HepG2 (cell line): ENCODE results near the gene SLC6A12. TPM values are rescaled to one million over a fixed set of nuclear protein-coding genes. Genes with fewer than 3 reads are reported as not detected.

Source experiments
- CEBPG ChIP-seq: IDR thresholded peaks from 2 replicates; pipeline ENCODE4 v1.6.1; 2016
- FOSL1 ChIP-seq: sonication (generic); formaldehyde crosslinking; IDR thresholded peaks from 2 replicates; pipeline ENCODE4 v1.9.0; 2021; ENCODE audit warnings: missing genetic modification reagents, borderline replicate concordance
- GRHL1 ChIP-seq: sonication (generic); formaldehyde crosslinking; conservative IDR thresholded peaks from 2 replicates; pipeline ENCODE4 v1.8.0; 2022; ENCODE audit warnings: missing genetic modification reagents
- HOXA5 ChIP-seq: sonication (generic); formaldehyde crosslinking; IDR thresholded peaks from 2 replicates; pipeline ENCODE4 v1.4.0; 2020; ENCODE audit warnings: missing genetic modification reagents
- ISL2 ChIP-seq: sonication (generic); formaldehyde crosslinking; IDR thresholded peaks from 2 replicates; pipeline ENCODE4 v1.5.0; 2020; ENCODE audit warnings: missing genetic modification reagents
- NR2F2 ChIP-seq: IDR thresholded peaks from 2 replicates; pipeline ENCODE4 v1.6.1; 2012; ENCODE audit warnings: low read depth, inconsistent platforms, borderline replicate concordance
- RBM39 ChIP-seq: fragments of 200-400 bp; formaldehyde crosslinking; IDR thresholded peaks from one replicate; pipeline ENCODE4 v1.6.1; 2018; ENCODE audit warnings: antibody characterized with exemption, mild to moderate bottlenecking, low read depth, low read length; ENCODE audit not compliant: poor library complexity, severe bottlenecking
- SATB2 ChIP-seq: sonication (generic); formaldehyde crosslinking; IDR thresholded peaks from 2 replicates; pipeline ENCODE4 v1.5.0; 2020; ENCODE audit warnings: missing genetic modification reagents
- SMAD9 ChIP-seq: sonication (generic); formaldehyde crosslinking; IDR thresholded peaks from 2 replicates; pipeline ENCODE4 v1.5.1; 2020; ENCODE audit warnings: mild to moderate bottlenecking, missing genetic modification reagents
- SRF ChIP-seq: IDR thresholded peaks from 2 replicates; pipeline ENCODE4 v1.6.1; 2011; ENCODE audit warnings: mild to moderate bottlenecking, low read depth, low read length, moderate library complexity
- TEAD2 ChIP-seq: sonication (generic); formaldehyde crosslinking; IDR thresholded peaks from 2 replicates; pipeline ENCODE4 v1.9.0; 2021; ENCODE audit warnings: missing genetic modification reagents
- ZBTB8A ChIP-seq: sonication (generic); formaldehyde crosslinking; IDR thresholded peaks from 2 replicates; pipeline ENCODE4 v1.4.0; 2020; ENCODE audit warnings: mild to moderate bottlenecking, low read depth, missing genetic modification reagents, borderline replicate concordance
- ZMYM2 ChIP-seq: sonication (generic); formaldehyde crosslinking; IDR thresholded peaks from 2 replicates; pipeline ENCODE4 v1.8.0; 2022; ENCODE audit warnings: mild to moderate bottlenecking, missing genetic modification reagents
- ZNF274 ChIP-seq: sonication (generic); formaldehyde crosslinking; IDR thresholded peaks from 2 replicates; pipeline ENCODE4 v1.5.1; 2020; ENCODE audit warnings: mild to moderate bottlenecking, missing genetic modification reagents
- ZNF296 ChIP-seq: sonication (generic); formaldehyde crosslinking; conservative IDR thresholded peaks from 2 replicates; pipeline ENCODE4 v1.5.0; 2020; ENCODE audit warnings: mild to moderate bottlenecking, missing genetic modification reagents
- ZNF432 ChIP-seq: sonication (generic); formaldehyde crosslinking; IDR thresholded peaks from 2 replicates; pipeline ENCODE4 v1.5.0; 2020; ENCODE audit warnings: missing genetic modification reagents, mild to moderate bottlenecking, borderline replicate concordance
- ZNF552 ChIP-seq: sonication (generic); formaldehyde crosslinking; IDR thresholded peaks from 2 replicates; pipeline ENCODE4 v1.9.0; 2022; ENCODE audit warnings: missing genetic modification reagents, mild to moderate bottlenecking, borderline replicate concordance
- ZNF747 ChIP-seq: sonication (generic); formaldehyde crosslinking; IDR thresholded peaks from 2 replicates; pipeline ENCODE4 v1.8.1; 2023; ENCODE audit warnings: missing genetic modification reagents, mild to moderate bottlenecking, borderline replicate concordance
- polyA plus RNA-seq, 8 experiments: library from polyadenylated mRNA; depleted of rRNA in 3 of 8; stranded (reverse) in 7 of 8; unstranded in 1 of 8; fragments of >200 nt; fragmentation: Illumina TruSeq in 4 of 8; extraction: Trizol in 4 of 8; gene quantifications; 2 replicates each; pipeline versions ENCODE4 v1.2.1 to v1.2.3, GENCODE V29; 2011 to 2016; ENCODE audit warnings: low read depth in 4 of 8, missing spikeins in 1 of 8, mixed read lengths in 1 of 8; ENCODE audit not compliant: insufficient read depth in 1 of 8
- total RNA-seq, 5 experiments: library from RNA; depleted of rRNA; stranded (reverse); fragments of >200 nt; fragmentation: Illumina TruSeq; extraction: Trizol; gene quantifications; 2 replicates each; pipeline ENCODE4 v1.2.3, GENCODE V29; 2016; ENCODE audit warnings: low read depth in 1 of 5
- TF ChIP-seq, protein P1 (sequence below): IDR thresholded peaks from 2 replicates; pipeline ENCODE4 v1.6.1; 2016; ENCODE audit warnings: mild to moderate bottlenecking, missing biosample characterization, missing genetic modification reagents
- TF ChIP-seq, protein P2 (sequence below): sonication (generic); formaldehyde crosslinking; IDR thresholded peaks from 2 replicates; pipeline ENCODE4 v1.4.0; 2020; ENCODE audit warnings: missing genetic modification reagents
- TF ChIP-seq, protein P3 (sequence below): sonication (generic); formaldehyde crosslinking; IDR thresholded peaks from 2 replicates; pipeline ENCODE4 v1.4.0; 2020; ENCODE audit warnings: missing genetic modification reagents
- TF ChIP-seq, protein P4 (sequence below): sonication (generic); formaldehyde crosslinking; IDR thresholded peaks from 2 replicates; pipeline ENCODE4 v1.5.1; 2020; ENCODE audit warnings: mild to moderate bottlenecking, missing genetic modification reagents, moderate library complexity

Gene SLC6A12
- total and polyA plus RNA-seq, 2 of the 13 experiments (the other 11 are each of a cell fraction or from before 2014, with no cell fraction given): 3.7 to 18.8 TPM

DNA sequence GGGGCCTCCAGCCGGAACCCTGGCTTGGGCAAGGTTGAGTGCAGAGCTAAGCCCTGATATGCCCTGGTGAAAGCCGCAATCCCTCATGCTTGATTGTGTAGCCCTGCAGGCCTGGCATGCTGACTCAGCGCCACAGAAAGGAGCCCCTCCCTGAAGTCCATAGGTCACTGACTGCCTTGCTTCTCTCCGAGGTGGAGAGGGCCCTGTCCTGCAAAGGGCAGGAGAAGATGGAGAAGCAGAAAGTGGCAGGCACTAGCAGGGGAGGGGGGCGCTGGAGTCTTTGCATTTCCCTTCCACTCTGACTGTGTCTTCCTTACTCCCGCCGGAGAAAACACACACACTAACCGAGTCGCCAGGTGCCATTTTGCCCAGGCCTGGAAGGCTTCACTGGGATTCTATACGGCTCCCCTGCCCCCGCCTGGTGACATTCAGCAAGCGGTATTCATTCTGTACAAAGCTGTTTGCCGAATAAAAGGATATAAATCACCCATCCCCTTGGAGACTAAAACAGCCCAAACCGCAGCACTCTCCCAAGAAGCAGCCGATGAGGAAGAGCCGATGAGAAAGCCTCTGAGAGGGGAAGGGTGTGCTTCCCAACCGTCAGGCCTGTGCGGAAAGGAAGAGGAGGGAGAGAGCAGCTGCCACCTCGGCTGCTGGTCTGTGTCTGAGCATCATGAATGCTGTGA, 69.8 kb downstream of the SLC6A12 start (continued):
- TF ChIP-seq SMAD9 (CRISPR knock-in tag) (no peak), FOSL1 (CRISPR knock-in tag) (no peak), ISL2 (CRISPR knock-in tag) (no peak), ZBTB8A (CRISPR knock-in tag) (no peak), ZNF432 (CRISPR knock-in tag) (no peak), GRHL1 (CRISPR knock-in tag) (no peak), ZNF296 (no peak), SATB2 (CRISPR knock-in tag) (no peak), ZMYM2 (no peak), ZNF274 (CRISPR knock-in tag) (no peak), TEAD2 (no peak), HOXA5 (CRISPR knock-in tag) (no peak), RBM39 (no peak), CEBPG (CRISPR knock-in tag) (no peak), SRF (no peak), NR2F2 (no peak), ZNF552 (CRISPR knock-in tag) (no peak), ZNF747 (CRISPR knock-in tag) (no peak)
- TF ChIP-seq, protein P1, sequence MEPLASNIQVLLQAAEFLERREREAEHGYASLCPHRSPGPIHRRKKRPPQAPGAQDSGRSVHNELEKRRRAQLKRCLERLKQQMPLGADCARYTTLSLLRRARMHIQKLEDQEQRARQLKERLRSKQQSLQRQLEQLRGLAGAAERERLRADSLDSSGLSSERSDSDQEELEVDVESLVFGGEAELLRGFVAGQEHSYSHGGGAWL: no peak
- TF ChIP-seq, protein P2, sequence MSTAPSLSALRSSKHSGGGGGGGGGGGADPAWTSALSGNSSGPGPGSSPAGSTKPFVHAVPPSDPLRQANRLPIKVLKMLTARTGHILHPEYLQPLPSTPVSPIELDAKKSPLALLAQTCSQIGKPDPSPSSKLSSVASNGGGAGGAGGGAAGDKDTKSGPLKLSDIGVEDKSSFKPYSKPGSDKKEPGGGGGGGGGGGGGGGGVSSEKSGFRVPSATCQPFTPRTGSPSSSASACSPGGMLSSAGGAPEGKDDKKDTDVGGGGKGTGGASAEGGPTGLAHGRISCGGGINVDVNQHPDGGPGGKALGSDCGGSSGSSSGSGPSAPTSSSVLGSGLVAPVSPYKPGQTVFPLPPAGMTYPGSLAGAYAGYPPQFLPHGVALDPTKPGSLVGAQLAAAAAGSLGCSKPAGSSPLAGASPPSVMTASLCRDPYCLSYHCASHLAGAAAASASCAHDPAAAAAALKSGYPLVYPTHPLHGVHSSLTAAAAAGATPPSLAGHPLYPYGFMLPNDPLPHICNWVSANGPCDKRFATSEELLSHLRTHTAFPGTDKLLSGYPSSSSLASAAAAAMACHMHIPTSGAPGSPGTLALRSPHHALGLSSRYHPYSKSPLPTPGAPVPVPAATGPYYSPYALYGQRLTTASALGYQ (CRISPR knock-in tag): no peak
- TF ChIP-seq, protein P3, sequence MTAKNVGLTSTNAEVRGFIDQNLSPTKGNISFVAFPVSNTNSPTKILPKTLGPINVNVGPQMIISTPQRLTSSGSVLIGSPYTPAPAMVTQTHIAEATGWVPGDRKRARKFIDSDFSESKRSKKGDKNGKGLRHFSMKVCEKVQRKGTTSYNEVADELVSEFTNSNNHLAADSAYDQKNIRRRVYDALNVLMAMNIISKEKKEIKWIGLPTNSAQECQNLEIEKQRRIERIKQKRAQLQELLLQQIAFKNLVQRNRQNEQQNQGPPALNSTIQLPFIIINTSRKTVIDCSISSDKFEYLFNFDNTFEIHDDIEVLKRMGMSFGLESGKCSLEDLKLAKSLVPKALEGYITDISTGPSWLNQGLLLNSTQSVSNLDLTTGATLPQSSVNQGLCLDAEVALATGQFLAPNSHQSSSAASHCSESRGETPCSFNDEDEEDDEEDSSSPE (CRISPR knock-in tag): no peak
- TF ChIP-seq, protein P4, sequence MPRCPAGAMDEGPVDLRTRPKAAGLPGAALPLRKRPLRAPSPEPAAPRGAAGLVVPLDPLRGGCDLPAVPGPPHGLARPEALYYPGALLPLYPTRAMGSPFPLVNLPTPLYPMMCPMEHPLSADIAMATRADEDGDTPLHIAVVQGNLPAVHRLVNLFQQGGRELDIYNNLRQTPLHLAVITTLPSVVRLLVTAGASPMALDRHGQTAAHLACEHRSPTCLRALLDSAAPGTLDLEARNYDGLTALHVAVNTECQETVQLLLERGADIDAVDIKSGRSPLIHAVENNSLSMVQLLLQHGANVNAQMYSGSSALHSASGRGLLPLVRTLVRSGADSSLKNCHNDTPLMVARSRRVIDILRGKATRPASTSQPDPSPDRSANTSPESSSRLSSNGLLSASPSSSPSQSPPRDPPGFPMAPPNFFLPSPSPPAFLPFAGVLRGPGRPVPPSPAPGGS: no peak
